PFSK-1 (cell line): ENCODE measurements around the gene STX7.

Source experiments
- FOXP2 ChIP-seq: optimal IDR thresholded peaks from 2 replicates; pipeline ENCODE3; 2011; ENCODE audit warnings: borderline replicate concordance, control low read depth, inconsistent platforms; ENCODE audit not compliant: insufficient read depth; ENCODE audit errors: extremely low read length, extremely low read depth
- POLR2AphosphoS5 ChIP-seq: IDR thresholded peaks from 2 replicates; pipeline ENCODE4 v1.6.1; 2012; ENCODE audit warnings: low read depth, mild to moderate bottlenecking, control low read depth, low read length, moderate library complexity
- TAF1 ChIP-seq: IDR thresholded peaks from 2 replicates; pipeline ENCODE4 v1.6.1; 2012; ENCODE audit warnings: low read length, control low read depth, borderline replicate concordance; ENCODE audit not compliant: insufficient read depth
- TF ChIP-seq, protein P1 (sequence below), 2 experiments: IDR thresholded peaks; 2 replicates each; pipeline versions ENCODE4 v1.6.1 to v1.8.0; 2011 to 2012; ENCODE audit warnings: low read depth in 2 of 2, low read length in 2 of 2, control low read depth in 1 of 2, inconsistent platforms in 1 of 2, mild to moderate bottlenecking in 1 of 2, moderate library complexity in 1 of 2; ENCODE audit not compliant: insufficient read depth in 1 of 2

DNA sequence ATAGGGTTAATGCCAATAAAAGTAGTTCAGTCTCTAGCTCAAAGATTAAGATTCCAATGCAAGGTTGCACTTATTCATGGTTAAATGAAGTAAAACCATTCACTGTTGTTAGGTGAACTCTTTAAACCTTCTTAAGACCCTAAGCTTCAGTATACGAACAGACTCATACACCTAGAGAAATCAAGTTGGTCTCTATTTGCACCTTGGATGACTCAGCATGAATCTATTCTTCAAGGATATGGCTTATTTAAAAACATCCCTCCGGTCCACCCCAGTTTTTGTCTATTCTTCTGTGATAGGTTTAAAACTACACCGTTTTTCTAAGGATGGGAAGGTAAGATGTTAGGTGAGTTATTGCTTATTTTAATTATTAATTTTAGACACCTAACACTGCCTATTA, 24.2 kb upstream of the STX7 start:
- TF ChIP-seq POLR2AphosphoS5 = no peak
- TF ChIP-seq, protein P1, sequence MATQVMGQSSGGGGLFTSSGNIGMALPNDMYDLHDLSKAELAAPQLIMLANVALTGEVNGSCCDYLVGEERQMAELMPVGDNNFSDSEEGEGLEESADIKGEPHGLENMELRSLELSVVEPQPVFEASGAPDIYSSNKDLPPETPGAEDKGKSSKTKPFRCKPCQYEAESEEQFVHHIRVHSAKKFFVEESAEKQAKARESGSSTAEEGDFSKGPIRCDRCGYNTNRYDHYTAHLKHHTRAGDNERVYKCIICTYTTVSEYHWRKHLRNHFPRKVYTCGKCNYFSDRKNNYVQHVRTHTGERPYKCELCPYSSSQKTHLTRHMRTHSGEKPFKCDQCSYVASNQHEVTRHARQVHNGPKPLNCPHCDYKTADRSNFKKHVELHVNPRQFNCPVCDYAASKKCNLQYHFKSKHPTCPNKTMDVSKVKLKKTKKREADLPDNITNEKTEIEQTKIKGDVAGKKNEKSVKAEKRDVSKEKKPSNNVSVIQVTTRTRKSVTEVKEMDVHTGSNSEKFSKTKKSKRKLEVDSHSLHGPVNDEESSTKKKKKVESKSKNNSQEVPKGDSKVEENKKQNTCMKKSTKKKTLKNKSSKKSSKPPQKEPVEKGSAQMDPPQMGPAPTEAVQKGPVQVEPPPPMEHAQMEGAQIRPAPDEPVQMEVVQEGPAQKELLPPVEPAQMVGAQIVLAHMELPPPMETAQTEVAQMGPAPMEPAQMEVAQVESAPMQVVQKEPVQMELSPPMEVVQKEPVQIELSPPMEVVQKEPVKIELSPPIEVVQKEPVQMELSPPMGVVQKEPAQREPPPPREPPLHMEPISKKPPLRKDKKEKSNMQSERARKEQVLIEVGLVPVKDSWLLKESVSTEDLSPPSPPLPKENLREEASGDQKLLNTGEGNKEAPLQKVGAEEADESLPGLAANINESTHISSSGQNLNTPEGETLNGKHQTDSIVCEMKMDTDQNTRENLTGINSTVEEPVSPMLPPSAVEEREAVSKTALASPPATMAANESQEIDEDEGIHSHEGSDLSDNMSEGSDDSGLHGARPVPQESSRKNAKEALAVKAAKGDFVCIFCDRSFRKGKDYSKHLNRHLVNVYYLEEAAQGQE (IDR thresholded peaks at IDR 0.05; ENCODE audit: insufficient read depth in 1 of 2, low read depth in 2 of 2, low read length in 2 of 2) = no peak
- no peak for TF ChIP-seq FOXP2
- TF ChIP-seq TAF1 = no peak
